PC-9 (cell line): ENCODE measurements around the gene ACTN3.
"Not testable (repeated sequence)": the region's sequence is repeated elsewhere in the genome, so short reads cannot be mapped to it uniquely, and the experiment has no call there.

Source experiments
- EZH2 ChIP-seq: fragments of 200-600 bp; sonication (generic); IDR thresholded peaks from 2 replicates; pipeline ENCODE4 v1.8.0; 2017; ENCODE audit warnings: antibody characterized with exemption, low read depth
- TF ChIP-seq, protein P1 (sequence below): fragments of 200-600 bp; sonication (generic); conservative IDR thresholded peaks from 2 replicates; pipeline ENCODE4 v1.6.1; 2017; ENCODE audit warnings: mixed run types, antibody characterized with exemption, mild to moderate bottlenecking, moderate library complexity

DNA sequence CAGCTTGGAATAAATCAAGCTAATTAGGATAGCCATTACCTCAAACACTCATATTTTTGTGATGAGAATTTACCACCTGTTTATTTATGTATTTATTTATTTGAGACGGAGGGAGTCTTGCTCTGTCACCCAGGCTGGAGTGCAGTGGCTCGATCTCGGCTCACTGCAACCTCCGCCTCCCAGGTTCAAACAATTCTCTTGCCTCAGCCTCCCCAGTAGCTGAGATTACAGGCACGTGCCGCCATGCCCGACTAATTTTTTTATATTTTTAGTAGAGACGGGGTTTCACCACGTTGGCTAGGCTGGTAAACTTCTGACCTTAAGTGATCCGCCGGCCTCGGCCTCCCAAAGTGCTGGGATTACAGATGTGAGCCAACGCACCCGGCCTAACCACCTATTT is 1.8 kb upstream of the ACTN3 start:
- TF ChIP-seq, protein P1, sequence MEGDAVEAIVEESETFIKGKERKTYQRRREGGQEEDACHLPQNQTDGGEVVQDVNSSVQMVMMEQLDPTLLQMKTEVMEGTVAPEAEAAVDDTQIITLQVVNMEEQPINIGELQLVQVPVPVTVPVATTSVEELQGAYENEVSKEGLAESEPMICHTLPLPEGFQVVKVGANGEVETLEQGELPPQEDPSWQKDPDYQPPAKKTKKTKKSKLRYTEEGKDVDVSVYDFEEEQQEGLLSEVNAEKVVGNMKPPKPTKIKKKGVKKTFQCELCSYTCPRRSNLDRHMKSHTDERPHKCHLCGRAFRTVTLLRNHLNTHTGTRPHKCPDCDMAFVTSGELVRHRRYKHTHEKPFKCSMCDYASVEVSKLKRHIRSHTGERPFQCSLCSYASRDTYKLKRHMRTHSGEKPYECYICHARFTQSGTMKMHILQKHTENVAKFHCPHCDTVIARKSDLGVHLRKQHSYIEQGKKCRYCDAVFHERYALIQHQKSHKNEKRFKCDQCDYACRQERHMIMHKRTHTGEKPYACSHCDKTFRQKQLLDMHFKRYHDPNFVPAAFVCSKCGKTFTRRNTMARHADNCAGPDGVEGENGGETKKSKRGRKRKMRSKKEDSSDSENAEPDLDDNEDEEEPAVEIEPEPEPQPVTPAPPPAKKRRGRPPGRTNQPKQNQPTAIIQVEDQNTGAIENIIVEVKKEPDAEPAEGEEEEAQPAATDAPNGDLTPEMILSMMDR, result not testable (repeated sequence)
- not testable (repeated sequence) for TF ChIP-seq EZH2
